Cardiac muscle cell (in vitro differentiated cells and primary cell): ENCODE measurements around the gene SETD1A. TPM values are rescaled to one million over a fixed set of nuclear protein-coding genes. Genes with fewer than 3 reads are reported as not detected.
A peak's percentile ranks its signal among the peaks of the same experiment; 100 is the strongest.

ENCODE experiments used
- DNase-seq, 2 donors: peaks; one replicate each; pipeline versions ENCODE4 v3.0.0 to v3.0.0-alpha.2; 2010 to 2017; ENCODE audit warnings: low read depth in 1 of 2, low spot score in 1 of 2
- H3K27ac ChIP-seq: fragments of 200-600 bp; sonication (generic); 2 replicates; pipeline ENCODE4 v1.5.1; 2016
- H3K27me3 ChIP-seq: fragments of 200-600 bp; sonication (generic); 2 replicates; pipeline ENCODE4 v1.6.0; 2016; ENCODE audit warnings: control low read depth
- H3K36me3 ChIP-seq: fragments of 200-600 bp; sonication (generic); 2 replicates; pipeline ENCODE4 v1.5.1; 2016; ENCODE audit warnings: control low read depth
- H3K4me1 ChIP-seq: fragments of 200-600 bp; sonication (generic); 2 replicates; pipeline ENCODE4 v1.8.1; 2017; ENCODE audit warnings: low read depth, mild to moderate bottlenecking, mixed run types
- H3K4me3 ChIP-seq: fragments of 200-600 bp; sonication (generic); 2 replicates; pipeline ENCODE4 v1.5.1; 2016; ENCODE audit warnings: mild to moderate bottlenecking
- H3K9me3 ChIP-seq: fragments of 200-600 bp; sonication (generic); 2 replicates; pipeline ENCODE4 v1.5.1; 2017; ENCODE audit warnings: low read depth, mild to moderate bottlenecking, control low read depth
- CTCF ChIP-seq: IDR thresholded peaks from 2 replicates; pipeline ENCODE4 v1.5.1; 2012; ENCODE audit warnings: low read depth, mild to moderate bottlenecking, low read length
- polyA plus RNA-seq: library from polyadenylated mRNA; unstranded; fragments of >200 nt; fragmentation: Nextera tagmentation; extraction: Ambion mirVana; gene quantifications from 2 replicates; pipeline ENCODE4 v1.2.1, GENCODE V29; 2016
- total RNA-seq: library from RNA; depleted of rRNA; stranded (reverse); fragments of >200 nt; gene quantifications from 2 replicates; pipeline ENCODE4 v1.2.3, GENCODE V29; 2016

Gene SETD1A
- total and polyA plus RNA-seq, 2 experiments from 2014 or later: 1.9 to 10.4 TPM

GRCh38 chr16:30976486-30976885, 18.9 kb downstream of the SETD1A start:
- H3K27ac ChIP-seq: no peak overlapping the region
- TF ChIP-seq CTCF: no peak
- no peaks in the 10 kb centered on the region for H3K9me3 ChIP-seq
- H3K4me3 ChIP-seq: no peak overlapping the region
- no peak for DNase-seq
- H3K27me3 ChIP-seq: no peaks in the 10 kb centered on the region
- no peaks in the 10 kb centered on the region for H3K4me1 ChIP-seq
- H3K36me3 ChIP-seq: peaks cover 57% of the 10 kb centered on the region

DNA sequence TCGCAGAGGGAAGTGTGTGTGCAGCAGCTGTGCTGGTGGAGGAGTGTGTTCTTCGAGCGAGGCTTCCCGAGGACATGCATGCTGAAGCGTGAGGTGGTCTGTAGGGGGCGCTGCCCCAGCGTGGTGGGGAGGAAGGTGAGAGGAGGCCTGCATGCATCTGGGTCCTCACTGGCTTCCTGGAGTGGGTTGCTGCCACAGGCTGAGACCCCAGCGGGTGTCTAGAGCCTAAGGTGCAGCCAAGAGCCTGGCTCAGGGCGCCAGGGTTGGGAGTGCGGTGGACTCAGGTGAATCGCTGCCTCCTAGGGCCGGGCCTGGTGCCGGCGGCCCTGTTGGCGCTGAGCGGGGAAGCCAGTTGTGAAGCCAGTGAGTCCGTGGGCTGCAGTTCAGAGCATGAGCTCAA, 19.9 kb downstream of the SETD1A start:
- H3K4me1 ChIP-seq: no peaks in the 10 kb centered on the region
- TF ChIP-seq CTCF: peak; percentile 29
- peaks cover 58% of the 10 kb centered on the region for H3K36me3 ChIP-seq
- no peaks in the 10 kb centered on the region for H3K27me3 ChIP-seq
- H3K9me3 ChIP-seq: no peaks in the 10 kb centered on the region
- DNase-seq: no peak
- no peak overlapping the region for H3K27ac ChIP-seq
- no peak overlapping the region for H3K4me3 ChIP-seq

DNA sequence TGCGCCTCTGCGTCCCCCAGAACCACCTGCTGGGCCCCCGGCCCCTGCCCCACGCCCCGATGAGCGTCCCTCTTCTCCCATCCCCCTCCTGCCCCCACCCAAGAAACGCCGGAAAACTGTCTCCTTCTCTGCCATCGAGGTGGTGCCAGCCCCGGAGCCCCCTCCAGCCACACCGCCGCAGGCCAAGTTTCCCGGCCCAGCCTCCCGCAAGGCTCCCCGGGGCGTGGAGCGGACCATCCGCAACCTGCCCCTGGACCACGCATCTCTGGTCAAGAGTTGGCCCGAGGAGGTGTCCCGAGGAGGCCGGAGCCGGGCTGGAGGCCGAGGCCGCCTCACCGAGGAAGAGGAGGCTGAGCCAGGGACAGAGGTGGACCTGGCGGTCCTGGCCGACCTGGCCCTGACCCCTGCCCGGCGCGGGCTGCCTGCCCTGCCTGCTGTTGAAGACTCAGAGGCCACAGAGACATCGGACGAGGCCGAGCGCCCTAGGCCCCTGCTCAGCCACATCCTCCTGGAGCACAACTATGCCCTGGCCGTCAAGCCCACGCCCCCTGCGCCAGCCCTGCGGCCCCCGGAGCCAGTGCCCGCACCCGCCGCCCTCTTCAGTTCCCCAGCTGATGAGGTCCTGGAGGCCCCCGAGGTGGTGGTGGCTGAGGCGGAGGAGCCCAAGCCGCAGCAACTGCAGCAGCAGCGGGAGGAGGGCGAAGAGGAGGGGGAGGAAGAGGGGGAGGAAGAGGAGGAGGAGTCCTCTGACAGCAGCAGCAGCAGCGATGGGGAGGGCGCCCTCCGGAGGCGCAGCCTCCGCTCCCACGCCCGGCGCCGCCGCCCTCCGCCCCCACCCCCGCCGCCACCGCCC, 21.8 kb downstream of the SETD1A start:
- DNase-seq: no peak
- H3K9me3 ChIP-seq: no peaks in the 10 kb centered on the region
- no peak for TF ChIP-seq CTCF

GRCh38 chr16:30980023-30980371, 22.4 kb downstream of the SETD1A start:
- Histone ChIP-seq H3K36me3 (peaks cover 45% of the 10 kb centered on the region), H3K27ac (no peak overlapping the region), H3K9me3 (no peaks in the 10 kb centered on the region), H3K4me3 (no peak overlapping the region), H3K4me1 (no peaks in the 10 kb centered on the region), H3K27me3 (no peaks in the 10 kb centered on the region)
- no peak for DNase-seq
- no peak for TF ChIP-seq CTCF

More for the DNA sequence above, 21.8 kb downstream of the SETD1A start:
- H3K27me3 ChIP-seq: no peaks in the 10 kb centered on the region
- no peak overlapping the region for H3K4me3 ChIP-seq
- H3K36me3 ChIP-seq: peaks cover 45% of the 10 kb centered on the region
- no peak overlapping the region for H3K27ac ChIP-seq
- no peaks in the 10 kb centered on the region for H3K4me1 ChIP-seq

DNA sequence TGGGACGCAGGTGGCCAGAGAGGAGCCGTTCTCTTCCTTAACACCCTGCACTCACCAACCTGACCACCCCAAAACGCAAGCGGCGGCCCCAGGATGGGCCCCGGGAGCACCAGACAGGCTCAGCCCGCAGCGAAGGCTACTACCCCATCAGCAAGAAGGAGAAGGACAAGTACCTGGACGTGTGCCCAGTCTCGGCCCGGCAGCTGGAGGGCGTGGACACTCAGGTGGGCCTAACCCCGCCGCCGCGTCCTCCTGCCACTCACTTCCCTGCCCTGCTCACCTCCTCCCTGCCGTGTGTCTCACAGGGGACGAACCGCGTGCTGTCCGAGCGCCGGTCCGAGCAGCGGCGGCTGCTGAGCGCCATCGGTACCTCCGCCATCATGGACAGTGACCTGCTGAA, 22.9 kb downstream of the SETD1A start:
- DNase-seq: no peak
- Histone ChIP-seq H3K4me1 (peaks cover 4% of the 10 kb centered on the region), H3K4me3 (no peak overlapping the region), H3K27ac (no peak overlapping the region), H3K27me3 (no peaks in the 10 kb centered on the region), H3K9me3 (no peaks in the 10 kb centered on the region), H3K36me3 (peaks cover 45% of the 10 kb centered on the region)
- no peak for TF ChIP-seq CTCF
